ENCODE measurements around the gene EDA. TPM values are rescaled to one million over a fixed set of nuclear protein-coding genes. Genes with fewer than 3 reads are reported as not detected.

EDA gene
- total RNA-seq, 1 donor from 2014 or later, result 1.6 TPM

DNA sequence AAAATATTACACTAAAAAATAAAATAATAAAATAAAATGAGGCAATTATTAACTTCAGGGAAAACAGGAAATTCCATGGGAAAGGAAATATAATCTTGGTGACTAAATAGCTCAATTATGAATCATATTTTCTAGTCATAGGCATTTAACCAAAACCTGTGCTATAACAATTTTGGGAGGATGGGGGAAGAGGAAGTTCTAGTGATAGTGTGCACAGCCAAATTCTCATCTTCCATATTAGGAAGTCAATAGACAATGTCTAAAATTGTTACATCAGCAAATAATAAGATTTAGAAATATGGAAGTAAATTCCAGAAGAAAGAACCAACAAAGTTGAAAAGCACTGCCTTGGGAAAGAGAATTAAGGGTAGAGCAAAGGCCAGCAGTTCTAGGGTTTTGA lies 431.1 kb downstream of the EDA start:
- no peak overlapping the region for H3K4me3 ChIP-seq (ENCODE audit: low read depth, low read length)
- no peak for DNase-seq (ENCODE audit: low read depth)
- TF ChIP-seq, protein P1, sequence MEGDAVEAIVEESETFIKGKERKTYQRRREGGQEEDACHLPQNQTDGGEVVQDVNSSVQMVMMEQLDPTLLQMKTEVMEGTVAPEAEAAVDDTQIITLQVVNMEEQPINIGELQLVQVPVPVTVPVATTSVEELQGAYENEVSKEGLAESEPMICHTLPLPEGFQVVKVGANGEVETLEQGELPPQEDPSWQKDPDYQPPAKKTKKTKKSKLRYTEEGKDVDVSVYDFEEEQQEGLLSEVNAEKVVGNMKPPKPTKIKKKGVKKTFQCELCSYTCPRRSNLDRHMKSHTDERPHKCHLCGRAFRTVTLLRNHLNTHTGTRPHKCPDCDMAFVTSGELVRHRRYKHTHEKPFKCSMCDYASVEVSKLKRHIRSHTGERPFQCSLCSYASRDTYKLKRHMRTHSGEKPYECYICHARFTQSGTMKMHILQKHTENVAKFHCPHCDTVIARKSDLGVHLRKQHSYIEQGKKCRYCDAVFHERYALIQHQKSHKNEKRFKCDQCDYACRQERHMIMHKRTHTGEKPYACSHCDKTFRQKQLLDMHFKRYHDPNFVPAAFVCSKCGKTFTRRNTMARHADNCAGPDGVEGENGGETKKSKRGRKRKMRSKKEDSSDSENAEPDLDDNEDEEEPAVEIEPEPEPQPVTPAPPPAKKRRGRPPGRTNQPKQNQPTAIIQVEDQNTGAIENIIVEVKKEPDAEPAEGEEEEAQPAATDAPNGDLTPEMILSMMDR (conservative IDR thresholded peaks at IDR 0.05; ENCODE audit: low read depth, low read length), result no peak

DNA sequence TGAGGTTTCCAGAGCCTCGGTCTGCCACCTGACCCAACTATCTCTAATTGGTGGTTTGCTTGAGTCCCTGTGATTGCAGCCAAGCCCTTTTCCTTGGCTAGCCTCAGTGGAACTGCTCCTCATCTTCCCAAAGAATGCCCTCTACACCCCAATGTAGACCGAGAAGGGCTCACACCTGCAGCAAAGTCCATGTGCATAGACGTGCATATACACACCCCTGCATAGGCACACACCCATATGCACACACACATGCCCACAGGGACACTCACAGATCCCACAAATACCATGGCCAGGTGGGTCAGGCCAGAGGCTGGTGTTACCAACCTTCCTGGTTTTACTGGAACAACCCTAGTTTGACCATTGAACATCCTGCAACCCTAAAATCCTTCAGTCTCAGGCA lies 433.5 kb downstream of the EDA start:
- DNase-seq (ENCODE audit: low read depth), result no peak
- TF ChIP-seq, protein P1 (conservative IDR thresholded peaks at IDR 0.05; ENCODE audit: low read depth, low read length), result no peak
- no peak overlapping the region for H3K4me3 ChIP-seq (ENCODE audit: low read depth, low read length)

DNA sequence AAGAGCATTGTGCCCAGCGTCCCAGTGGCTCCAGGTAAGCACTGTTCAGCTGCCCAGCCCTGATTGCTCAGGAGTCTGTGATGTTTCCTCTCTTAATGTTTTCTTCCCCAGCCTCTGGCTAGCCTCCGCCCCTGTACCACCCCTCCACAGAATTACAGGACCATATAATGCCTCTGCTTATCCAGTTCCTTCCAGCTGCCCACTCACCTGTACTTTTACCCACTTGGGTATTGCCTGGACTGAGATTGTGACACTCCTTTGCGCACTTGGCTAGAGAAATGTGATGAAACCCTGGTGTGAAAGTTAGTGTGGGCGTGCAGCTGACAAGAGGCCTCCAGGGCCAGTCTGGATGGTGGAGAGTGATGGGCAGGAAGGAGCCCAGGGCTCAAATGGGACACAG lies 434.0 kb downstream of the EDA start, which contains the start of gene AWAT2:
AWAT2 (minus strand) TSS at position 14 of the 400 bp plus-strand sequence; CDS start at position 8, 6 bp downstream.
- H3K4me3 ChIP-seq (ENCODE audit: low read depth, low read length), result no peak within 1 kb of the TSS
- no peak for DNase-seq (ENCODE audit: low read depth)
- TF ChIP-seq, protein P1 (conservative IDR thresholded peaks at IDR 0.05; ENCODE audit: low read depth, low read length), result no peak

DNA sequence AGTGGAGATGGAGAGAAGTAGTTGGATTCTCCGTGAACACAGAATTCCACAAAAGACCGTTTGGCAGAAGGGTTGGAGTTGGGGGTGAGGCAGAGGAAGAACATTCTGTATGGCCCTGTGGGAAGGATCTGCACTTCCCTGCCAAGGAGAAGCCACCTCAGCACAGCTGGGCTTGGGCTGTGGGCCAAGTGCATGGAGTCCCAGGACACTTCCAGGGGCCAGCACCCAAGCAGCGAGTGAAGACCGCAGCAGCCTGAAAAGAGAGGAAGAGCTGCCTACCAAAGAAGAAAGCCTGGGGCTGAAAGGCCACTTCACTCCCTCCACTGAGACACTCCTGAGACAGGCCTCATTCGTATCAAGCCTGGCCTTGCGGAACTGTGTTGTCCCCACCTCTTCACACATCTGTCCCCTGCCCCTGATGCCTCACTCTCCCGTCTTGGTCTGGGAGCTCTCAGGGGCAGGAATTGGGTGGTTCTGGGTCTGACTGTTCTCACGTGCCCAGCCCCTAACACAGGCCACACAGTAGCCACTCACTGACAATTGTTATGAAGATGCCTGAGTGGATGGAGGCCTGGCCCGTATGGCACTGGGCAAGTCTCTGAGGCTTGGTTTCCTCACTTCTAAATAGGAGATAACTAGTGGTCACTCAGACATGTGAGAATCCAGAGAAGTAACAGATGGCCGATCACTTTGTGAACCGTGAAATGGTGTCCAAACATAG lies 437.1 kb downstream of the EDA start:
- TF ChIP-seq, protein P1 (conservative IDR thresholded peaks at IDR 0.05; ENCODE audit: low read depth, low read length), result no peak
- no peak for DNase-seq (ENCODE audit: low read depth)
- H3K4me3 ChIP-seq (ENCODE audit: low read depth, low read length), result no peak overlapping the region

DNA sequence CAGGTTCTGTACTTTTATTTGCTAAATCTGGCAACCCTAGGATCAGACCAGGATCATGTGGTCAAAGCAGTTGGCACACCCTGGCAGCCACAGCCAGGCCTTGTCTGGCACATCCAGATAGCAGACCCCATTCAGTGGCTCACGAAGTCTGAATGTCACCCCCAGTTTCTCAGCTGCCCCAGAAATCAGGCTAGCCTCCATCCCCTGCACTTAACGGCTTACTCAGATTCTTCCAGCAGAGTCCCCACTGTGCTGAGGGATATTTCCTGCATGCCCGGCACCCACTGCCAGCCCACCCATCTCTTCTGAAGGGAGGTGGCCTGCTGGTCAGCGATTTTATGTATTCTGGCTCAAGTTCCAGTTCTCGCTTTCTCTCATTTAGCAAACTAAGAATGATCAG lies 438.5 kb downstream of the EDA start:
- no peak for DNase-seq (ENCODE audit: low read depth)
- TF ChIP-seq, protein P1 (conservative IDR thresholded peaks at IDR 0.05; ENCODE audit: low read depth, low read length), result no peak
- H3K4me3 ChIP-seq (ENCODE audit: low read depth, low read length), result no peak overlapping the region

DNA sequence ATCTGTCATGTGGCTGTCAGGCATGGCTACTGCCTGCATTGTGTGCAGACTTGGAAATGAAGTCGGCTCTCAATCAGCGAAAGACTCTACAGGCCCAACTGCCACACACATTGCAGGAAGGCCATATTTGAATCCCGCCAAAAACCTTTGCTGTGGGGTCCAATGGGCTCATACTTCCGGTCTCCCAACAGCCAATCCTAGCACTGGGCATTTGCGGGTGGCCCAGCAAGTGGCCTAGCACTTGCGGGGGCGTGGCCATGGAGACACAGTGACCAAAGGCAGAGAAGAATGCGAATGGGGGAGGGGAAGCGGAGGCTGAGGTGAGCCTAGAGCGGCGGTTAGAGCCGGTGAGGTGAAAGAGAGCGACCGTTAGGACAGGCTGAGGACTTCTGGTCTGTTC lies 446.2 kb downstream of the EDA start, which contains the start of gene OTUD6A:
OTUD6A (plus strand) TSS at position 382 of the 400 bp plus-strand sequence. CDS start 68 bp downstream, outside the sequence.
- TF ChIP-seq, protein P1 (conservative IDR thresholded peaks at IDR 0.05; ENCODE audit: low read depth, low read length), result no peak
- no peak for DNase-seq (ENCODE audit: low read depth)
- no peak within 1 kb of the TSS for H3K4me3 ChIP-seq (ENCODE audit: low read depth, low read length)
